GM12878 (cell line): ENCODE results near the gene ATP1B2. TPM values are rescaled to one million over a fixed set of nuclear protein-coding genes. Genes with fewer than 3 reads are reported as not detected.

Experiments used
- ATAC-seq: fragments of 200-7000 bp; cut with Tn5 transposase; 3 replicates; pipeline ENCODE4 v1.9.1; 2020; ENCODE audit warnings: mild to moderate bottlenecking, moderate library complexity
- BruUV-seq: library from RNA; stranded (reverse); fragments of 400-500 nt; replicated peaks from 2 replicates; lab custom pipeline; 2021; lab: Mats Ljungman, UMichigan
- CTCF ChIA-PET: fragments of 300-600 bp; sonication (Branson Sonifier 250); formaldehyde crosslinking; extraction: SDS; loops from one replicate; lab custom pipeline; 2021; ENCODE audit warnings: inconsistent platforms; lab: Yijun Ruan, JAX
- POLR2A ChIA-PET: fragments of 350-600 bp; formaldehyde crosslinking; extraction: SDS; loops from one replicate; lab custom pipeline; 2021; ENCODE audit warnings: inconsistent platforms; lab: Charles Lee
- RAD21 ChIA-PET: fragments of 300-600 bp; sonication (Branson Sonifier 250); formaldehyde crosslinking; loops from one replicate; lab custom pipeline; 2023; ENCODE audit warnings: antibody characterized with exemption; ENCODE audit not compliant: unreplicated experiment; lab: Charles Lee
- SMC1A ChIA-PET: fragments of 300-600 bp; sonication (Branson Sonifier 250); formaldehyde crosslinking; loops from one replicate; lab custom pipeline; 2023; ENCODE audit not compliant: unreplicated experiment, uncharacterized antibody; lab: Charles Lee
- DNase-seq: peaks from one replicate; pipeline ENCODE4 v3.0.0-alpha.2; 2011; ENCODE audit warnings: low read depth, low spot score
- FAIRE-seq: peaks from 3 replicates; lab custom pipeline; 2011; peaks lifted over from hg19 to GRCh38; lab: Jason Lieb, UNC
- H2AFZ ChIP-seq: 2 replicates; pipeline ENCODE4 v1.6.0; 2011; ENCODE audit warnings: low read depth, low read length, control low read depth; ENCODE audit not compliant: control insufficient read depth
- H3K27ac ChIP-seq: 2 replicates; pipeline ENCODE4 v1.5.1; 2011; ENCODE audit warnings: control low read depth; ENCODE audit not compliant: control insufficient read depth, insufficient read depth
- H3K27me3 ChIP-seq, 2 experiments: replicated peaks in 1 of 2; 2 replicates each; pipeline versions ENCODE4 v1.6.0 to v1.6.1; 2011; ENCODE audit warnings: low read length in 1 of 2; ENCODE audit not compliant: control insufficient read depth in 2 of 2, insufficient read depth in 2 of 2
- H3K36me3 ChIP-seq, 2 experiments: 2 replicates each; pipeline ENCODE4 v1.5.1; 2011; ENCODE audit warnings: low read length in 1 of 2; ENCODE audit not compliant: control insufficient read depth in 2 of 2, insufficient read depth in 2 of 2
- H3K4me1 ChIP-seq: 2 replicates; pipeline ENCODE4 v1.6.1; 2011; ENCODE audit warnings: mild to moderate bottlenecking, low read length, moderate library complexity, mixed read lengths; ENCODE audit not compliant: control insufficient read depth, insufficient read depth
- H3K4me2 ChIP-seq: 2 replicates; pipeline ENCODE4 v1.6.0; 2011; ENCODE audit warnings: control low read depth; ENCODE audit not compliant: control insufficient read depth, insufficient read depth
- H3K4me3 ChIP-seq: fragments of 200-600 bp; sonication (generic); 2 replicates; pipeline ENCODE4 v1.5.1; 2016
- H3K79me2 ChIP-seq: 2 replicates; pipeline ENCODE4 v1.6.0; 2011; ENCODE audit warnings: low read length; ENCODE audit not compliant: control insufficient read depth, insufficient read depth
- H3K9ac ChIP-seq: 2 replicates; pipeline ENCODE4 v1.8.0; 2011; ENCODE audit warnings: low read length, control low read depth, mixed read lengths; ENCODE audit not compliant: control insufficient read depth, insufficient read depth
- H3K9me3 ChIP-seq: replicated peaks from 3 replicates; pipeline ENCODE4 v1.5.1; 2011; ENCODE audit warnings: mild to moderate bottlenecking, low read length; ENCODE audit not compliant: control insufficient read depth, insufficient read depth
- H4K20me1 ChIP-seq: 2 replicates; pipeline ENCODE4 v1.6.0; 2011; ENCODE audit not compliant: control insufficient read depth, insufficient read depth
- ASH2L ChIP-seq: fragments of 300-600, 200-600 bp; sonication (generic); IDR thresholded peaks from 2 replicates; pipeline ENCODE4 v1.6.1; 2017; ENCODE audit warnings: low read depth, mild to moderate bottlenecking, borderline replicate concordance
- ATF3 ChIP-seq: IDR thresholded peaks from 2 replicates; pipeline ENCODE4 v1.6.1; 2011; ENCODE audit warnings: low read depth, mild to moderate bottlenecking, low read length, moderate library complexity, borderline replicate concordance; ENCODE audit errors: extremely low read depth
- CHD1 ChIP-seq: IDR thresholded peaks from 2 replicates; pipeline ENCODE4 v1.6.1; 2012; ENCODE audit warnings: low read depth, low read length, improper control_type of control experiment
- ETV6 ChIP-seq, 2 experiments: fragments of 450-650 bp in 1 of 2; IDR thresholded peaks in 1 of 2; conservative IDR thresholded peaks in 1 of 2; 2 replicates each; pipeline ENCODE4 v1.6.1; 2014; ENCODE audit warnings: antibody characterized with exemption in 1 of 2, borderline replicate concordance in 1 of 2, low read depth in 1 of 2, mild to moderate bottlenecking in 1 of 2, moderate library complexity in 1 of 2
- FOXK2 ChIP-seq: fragments of 450-650 bp; IDR thresholded peaks from 2 replicates; pipeline ENCODE4 v1.6.1; 2017; ENCODE audit warnings: mild to moderate bottlenecking, moderate library complexity
- GATAD2B ChIP-seq: fragments of 450-650 bp; conservative IDR thresholded peaks from 2 replicates; pipeline ENCODE4 v1.6.1; 2017; ENCODE audit warnings: low read depth, mild to moderate bottlenecking, moderate library complexity
- JUNB ChIP-seq: IDR thresholded peaks from 2 replicates; pipeline ENCODE4 v1.6.1; 2016; ENCODE audit warnings: antibody characterized with exemption, mild to moderate bottlenecking
- NR2C1 ChIP-seq: fragments of 450-650 bp; IDR thresholded peaks from 2 replicates; pipeline ENCODE4 v1.6.1; 2017; ENCODE audit warnings: antibody characterized with exemption, mild to moderate bottlenecking, moderate library complexity
- RUNX3 ChIP-seq: IDR thresholded peaks from 2 replicates; pipeline ENCODE4 v1.6.1; 2012; ENCODE audit warnings: low read length, inconsistent platforms
- SIN3A ChIP-seq: IDR thresholded peaks from 2 replicates; pipeline ENCODE4 v1.6.1; 2012; ENCODE audit warnings: low read depth, low read length, improper control_type of control experiment
- SMARCA5 ChIP-seq: fragments of 450-650 bp; IDR thresholded peaks from 2 replicates; pipeline ENCODE4 v1.6.1; 2017; ENCODE audit warnings: mild to moderate bottlenecking
- SP1 ChIP-seq: IDR thresholded peaks from one replicate; pipeline ENCODE4 v1.6.1; 2011; ENCODE audit warnings: low read depth, low read length
- ZNF384 ChIP-seq: IDR thresholded peaks from 2 replicates; pipeline ENCODE4 v1.6.1; 2012; ENCODE audit warnings: low read depth, mild to moderate bottlenecking, low read length, improper control_type of control experiment, borderline replicate concordance
- WGBS: methylation state at CpG from one replicate; pipeline ENCODE4 v1.1.6; 2016; ENCODE audit warnings: low lambda C conversion rate; ENCODE audit not compliant: insufficient replicate concordance, insufficient coverage; ENCODE audit errors: missing lambda C conversion rate; 5-methylcytosine and 5-hydroxymethylcytosine counted together
- in situ Hi-C: fragments of 300-500 bp; cut with MboI; formaldehyde crosslinking; loops from 9 replicates; pipeline ENCODE4 v1.14.3; 2018; ENCODE audit warnings: mixed read lengths
- intact Hi-C: fragments of 100-400 bp; cut with micrococcal nuclease; formaldehyde crosslinking; loops from one replicate; pipeline ENCODE4 v1.14.2; 2022; ENCODE audit not compliant: unreplicated experiment
- polyA plus RNA-seq, 11 experiments: library from polyadenylated mRNA; depleted of rRNA in 4 of 11; unstranded in 6 of 11; stranded (reverse) in 5 of 11; fragments of >200 nt; fragmentation: Nextera tagmentation in 4 of 11; fragmentation: Illumina TruSeq in 1 of 11; extraction: Ambion mirVana in 4 of 11; extraction: Trizol in 1 of 11; gene quantifications; 1 replicate in 1 of 11; 2 replicates in 10 of 11; pipeline versions ENCODE4 v1.2.1 to v1.2.3, GENCODE V29; 2011 to 2016; ENCODE audit warnings: inconsistent platforms in 2 of 11, missing spikeins in 2 of 11, low read depth in 1 of 11
- total RNA-seq, 4 experiments: library from RNA; depleted of rRNA in 3 of 4; stranded (reverse); fragments of >200 nt in 3 of 4; fragmentation: Illumina TruSeq in 1 of 4; extraction: Trizol in 1 of 4; gene quantifications; 2 replicates each; pipeline versions ENCODE4 v1.2.1 to v1.2.3, GENCODE V29; 2013 to 2021
- TF ChIP-seq, protein P1 (sequence below): IDR thresholded peaks from 2 replicates; pipeline ENCODE4 v1.6.1; 2011; ENCODE audit warnings: low read depth, low read length, improper control_type of control experiment, borderline replicate concordance
- TF ChIP-seq, protein P2 (sequence below): IDR thresholded peaks from 2 replicates; pipeline ENCODE4 v1.6.1; 2012; ENCODE audit warnings: low read depth, low read length, improper control_type of control experiment
- TF ChIP-seq, protein P3 (sequence below): fragments of 450-650 bp; conservative IDR thresholded peaks from 2 replicates; pipeline ENCODE4 v1.6.1; 2017; ENCODE audit warnings: mild to moderate bottlenecking, moderate library complexity
- TF ChIP-seq, protein P4 (sequence below): IDR thresholded peaks from 2 replicates; pipeline ENCODE4 v1.6.1; 2011; ENCODE audit warnings: borderline replicate concordance, low read depth, mild to moderate bottlenecking, moderate library complexity, mixed read lengths, low read length; ENCODE audit not compliant: insufficient read depth; ENCODE audit errors: extremely low read length

Gene ATP1B2
- total and polyA plus RNA-seq, 10 of the 15 experiments (the other 5 are each of a cell fraction or from before 2014, with no cell fraction given): 0.03 to 0.29 (median 0.15) TPM; not detected in 3

GRCh38 chr17:7685533-7686221 lies 35.0 kb downstream of the ATP1B2 start:
- ChIA-PET RAD21 (interaction anchor here (0.6 to 4.0 kb wide), 7 partner anchors 51 to 330 kb away, joined by 3 to 43 read pairs (median 21); partner anchors contain the start of genes MPDU1, SAT2 and SENP3), POLR2A (interaction anchor here (0.6 to 4.3 kb wide), 20 partner anchors 21 to 1246 kb away, joined by 3 to 35 read pairs (median 6); partner anchors contain the start of genes ACAP1, CYB5D1, FXR2 and MPDU1), CTCF (interaction anchor here (0.6 to 6.4 kb wide), 13 partner anchors 13 to 331 kb away, joined by 3 to 128 read pairs (median 10); partner anchors contain the start of genes FXR2, MPDU1, SAT2 and SHBG), SMC1A (interaction anchor here (0.7 to 5.1 kb wide), 8 partner anchors 53 to 615 kb away, joined by 3 to 42 read pairs (median 4); partner anchors contain the start of genes MPDU1 and SENP3)
- BruUV-seq: no TSS peak
- peak; percentile 75 for ATAC-seq
- 2% methylated on average over 44 of the region's 44 CpGs for WGBS
- DNase-seq: no peak
- Histone ChIP-seq H3K27ac (peak overlapping the region; percentile 100), H3K9me3 (no peaks in the 10 kb centered on the region), H3K36me3 (peaks cover 0 to 9% of the 10 kb centered on the region in 2 experiments; a peak in 1 of 4 replicates), H3K4me1 (peaks cover 12% of the 10 kb centered on the region), H3K79me2 (peaks cover 62% of the 10 kb centered on the region), H3K4me3 (peak overlapping the region; percentile 92), H4K20me1 (no peaks in the 10 kb centered on the region), H3K4me2 (peak overlapping the region; percentile 30), H2AFZ (peak overlapping the region; percentile 59), H3K27me3 (no peaks in the 10 kb centered on the region), H3K9ac (peak overlapping the region; percentile 100)
- in situ Hi-C loops: no loop called here
- peak; percentile 81 for FAIRE-seq
- intact Hi-C loops: loop anchor here (5.0 to 10.0 kb wide), 5 partner anchors 73 to 381 kb away; partner anchors contain the start of genes CYB5D1, EIF5A, FXR2 and NAA38
- TF ChIP-seq ASH2L (no peak), ETV6 (conservative IDR thresholded peaks at IDR 0.05 in 1 of 2, IDR thresholded peaks at IDR 0.05 in 1 of 2; ENCODE audit: borderline replicate concordance in 1 of 2, low read depth in 1 of 2) (no peak), NR2C1 (no peak), ATF3 (no peak), SMARCA5 (no peak), CHD1 (no peak), RUNX3 (no peak; the same call in 1 of the 2 replicates), SIN3A (peak; percentile 55; the same call in 1 of the 2 replicates), SP1 (peak; percentile 75), GATAD2B (peak; percentile 45; the same call in 1 of the 2 replicates), FOXK2 (no peak), JUNB (no peak), ZNF384 (no peak)
- TF ChIP-seq, protein P1, sequence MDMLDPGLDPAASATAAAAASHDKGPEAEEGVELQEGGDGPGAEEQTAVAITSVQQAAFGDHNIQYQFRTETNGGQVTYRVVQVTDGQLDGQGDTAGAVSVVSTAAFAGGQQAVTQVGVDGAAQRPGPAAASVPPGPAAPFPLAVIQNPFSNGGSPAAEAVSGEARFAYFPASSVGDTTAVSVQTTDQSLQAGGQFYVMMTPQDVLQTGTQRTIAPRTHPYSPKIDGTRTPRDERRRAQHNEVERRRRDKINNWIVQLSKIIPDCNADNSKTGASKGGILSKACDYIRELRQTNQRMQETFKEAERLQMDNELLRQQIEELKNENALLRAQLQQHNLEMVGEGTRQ: no peak
- TF ChIP-seq, protein P2, sequence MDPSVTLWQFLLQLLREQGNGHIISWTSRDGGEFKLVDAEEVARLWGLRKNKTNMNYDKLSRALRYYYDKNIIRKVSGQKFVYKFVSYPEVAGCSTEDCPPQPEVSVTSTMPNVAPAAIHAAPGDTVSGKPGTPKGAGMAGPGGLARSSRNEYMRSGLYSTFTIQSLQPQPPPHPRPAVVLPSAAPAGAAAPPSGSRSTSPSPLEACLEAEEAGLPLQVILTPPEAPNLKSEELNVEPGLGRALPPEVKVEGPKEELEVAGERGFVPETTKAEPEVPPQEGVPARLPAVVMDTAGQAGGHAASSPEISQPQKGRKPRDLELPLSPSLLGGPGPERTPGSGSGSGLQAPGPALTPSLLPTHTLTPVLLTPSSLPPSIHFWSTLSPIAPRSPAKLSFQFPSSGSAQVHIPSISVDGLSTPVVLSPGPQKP: no peak
- TF ChIP-seq, protein P3, sequence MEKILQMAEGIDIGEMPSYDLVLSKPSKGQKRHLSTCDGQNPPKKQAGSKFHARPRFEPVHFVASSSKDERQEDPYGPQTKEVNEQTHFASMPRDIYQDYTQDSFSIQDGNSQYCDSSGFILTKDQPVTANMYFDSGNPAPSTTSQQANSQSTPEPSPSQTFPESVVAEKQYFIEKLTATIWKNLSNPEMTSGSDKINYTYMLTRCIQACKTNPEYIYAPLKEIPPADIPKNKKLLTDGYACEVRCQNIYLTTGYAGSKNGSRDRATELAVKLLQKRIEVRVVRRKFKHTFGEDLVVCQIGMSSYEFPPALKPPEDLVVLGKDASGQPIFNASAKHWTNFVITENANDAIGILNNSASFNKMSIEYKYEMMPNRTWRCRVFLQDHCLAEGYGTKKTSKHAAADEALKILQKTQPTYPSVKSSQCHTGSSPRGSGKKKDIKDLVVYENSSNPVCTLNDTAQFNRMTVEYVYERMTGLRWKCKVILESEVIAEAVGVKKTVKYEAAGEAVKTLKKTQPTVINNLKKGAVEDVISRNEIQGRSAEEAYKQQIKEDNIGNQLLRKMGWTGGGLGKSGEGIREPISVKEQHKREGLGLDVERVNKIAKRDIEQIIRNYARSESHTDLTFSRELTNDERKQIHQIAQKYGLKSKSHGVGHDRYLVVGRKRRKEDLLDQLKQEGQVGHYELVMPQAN: peak; percentile 77
- TF ChIP-seq, protein P4, sequence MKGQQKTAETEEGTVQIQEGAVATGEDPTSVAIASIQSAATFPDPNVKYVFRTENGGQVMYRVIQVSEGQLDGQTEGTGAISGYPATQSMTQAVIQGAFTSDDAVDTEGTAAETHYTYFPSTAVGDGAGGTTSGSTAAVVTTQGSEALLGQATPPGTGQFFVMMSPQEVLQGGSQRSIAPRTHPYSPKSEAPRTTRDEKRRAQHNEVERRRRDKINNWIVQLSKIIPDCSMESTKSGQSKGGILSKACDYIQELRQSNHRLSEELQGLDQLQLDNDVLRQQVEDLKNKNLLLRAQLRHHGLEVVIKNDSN: no peak
